ACHN (cell line): ENCODE results near the gene SESN1.

Experiments
- DNase-seq: peaks from one replicate; pipeline ENCODE4 v3.0.0-alpha.2; 2015
- in situ Hi-C: cut with HindIII; loops from 2 replicates; pipeline ENCODE4 v1.10.0; 2017; ENCODE audit warnings: low sequenced_read_pairs, low pct_ligation_motif_present, low pct_unique_long_range_greater_than_20kb

Gene SESN1

DNA sequence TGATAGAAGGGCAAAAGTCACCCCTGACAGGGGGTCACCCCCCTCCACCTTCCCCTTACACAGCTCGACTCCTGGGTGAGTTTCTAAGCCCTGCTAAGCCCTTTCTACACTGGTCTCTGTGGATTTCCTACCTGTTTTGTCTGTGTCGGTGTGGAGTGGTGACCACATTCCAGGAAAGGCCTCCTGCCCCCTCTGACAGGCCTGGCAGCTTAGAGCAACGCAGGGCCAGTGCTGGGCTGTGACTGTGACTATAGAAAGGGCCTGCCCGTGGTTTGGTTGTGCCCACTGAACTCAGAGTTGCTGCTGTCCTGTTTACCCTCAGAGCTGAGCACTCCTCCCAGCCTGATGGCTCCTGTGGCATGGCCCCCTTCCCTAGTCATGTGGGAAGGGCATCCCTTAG lies 137.4 kb downstream of the SESN1 start:
- in situ Hi-C loops: no loop called here
- DNase-seq: no peak

DNA sequence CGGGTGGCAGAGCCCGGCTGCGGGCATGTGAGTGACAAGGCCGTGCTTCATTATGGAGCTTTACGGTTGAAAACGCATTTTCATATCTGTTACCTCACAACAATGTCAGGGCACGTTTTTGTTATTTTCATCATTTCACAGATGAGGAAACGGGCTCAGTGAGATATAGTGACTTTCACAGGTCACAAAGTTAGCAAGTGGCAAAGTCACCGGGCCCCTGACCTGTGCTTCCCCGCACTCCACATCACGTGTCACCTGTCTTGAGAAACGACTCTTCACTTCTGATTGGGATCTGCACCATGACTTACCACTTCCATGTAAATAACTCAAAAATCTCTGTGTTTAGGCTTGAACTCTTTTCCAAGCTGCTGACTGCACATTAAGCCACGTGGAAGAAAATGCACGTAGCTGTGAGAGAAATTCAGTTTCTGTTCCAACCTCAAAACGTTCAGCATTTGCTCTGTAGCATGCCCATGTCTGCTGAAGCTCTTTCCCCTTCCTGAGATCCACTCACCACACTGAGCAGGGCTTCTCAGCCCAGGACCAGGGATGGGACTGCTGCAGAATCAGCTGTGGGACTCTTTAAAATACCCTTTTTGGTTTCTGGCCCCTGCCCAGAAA lies 139.2 kb downstream of the SESN1 start:
- no peak for DNase-seq
- in situ Hi-C loops: no loop called here

DNA sequence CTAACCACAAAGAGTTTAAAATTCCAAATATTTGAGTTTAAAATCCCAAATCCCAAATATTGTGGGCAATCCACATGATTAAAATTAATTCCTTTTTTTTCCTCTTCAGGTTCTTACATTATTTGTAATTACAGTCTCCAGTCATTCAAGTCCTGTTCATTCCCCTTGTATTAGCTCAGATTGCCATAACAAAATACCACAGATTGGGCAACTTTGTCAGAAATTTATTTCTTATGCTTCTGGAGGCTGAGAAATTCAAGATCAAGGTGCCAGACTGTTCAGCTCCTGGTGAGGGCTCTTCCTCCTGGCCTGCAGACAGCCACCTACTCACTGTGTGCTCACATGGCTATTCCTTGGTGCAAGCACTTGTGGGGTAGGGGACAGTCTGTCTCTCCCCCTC lies 141.0 kb downstream of the SESN1 start:
- no peak for DNase-seq
- in situ Hi-C loops: no loop called here

DNA sequence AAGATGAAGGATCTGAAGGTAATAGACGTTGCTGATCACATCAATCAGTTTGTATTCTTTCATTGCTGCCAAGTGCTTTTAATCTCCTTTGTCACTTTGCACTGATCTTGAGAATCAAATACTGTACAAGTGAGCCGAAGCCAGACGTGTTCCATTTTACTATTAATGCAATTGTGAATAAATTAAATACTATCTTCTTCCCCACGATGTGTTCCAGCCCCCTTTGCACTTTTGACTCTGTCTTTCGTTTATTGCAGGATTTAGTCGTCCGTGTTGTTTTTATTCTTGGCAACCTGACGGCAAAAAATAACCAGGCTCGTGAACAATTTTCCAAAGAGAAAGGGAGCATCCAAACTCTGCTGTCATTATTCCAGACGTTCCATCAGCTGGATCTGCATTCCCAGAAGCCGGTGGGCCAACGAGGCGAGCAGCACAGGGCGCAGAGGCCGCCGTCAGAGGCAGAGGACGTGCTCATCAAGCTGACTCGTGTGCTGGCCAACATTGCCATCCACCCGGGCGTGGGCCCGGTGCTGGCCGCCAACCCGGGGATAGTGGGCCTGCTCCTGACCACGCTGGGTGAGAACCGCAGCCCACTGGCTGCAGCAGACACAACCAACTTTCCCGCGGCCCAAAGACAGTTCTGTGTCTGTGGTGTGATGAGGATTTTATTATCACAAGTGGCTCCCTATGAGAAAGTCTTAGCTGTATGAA lies 141.7 kb downstream of the SESN1 start:
- no peak for DNase-seq
- in situ Hi-C loops: no loop called here

DNA sequence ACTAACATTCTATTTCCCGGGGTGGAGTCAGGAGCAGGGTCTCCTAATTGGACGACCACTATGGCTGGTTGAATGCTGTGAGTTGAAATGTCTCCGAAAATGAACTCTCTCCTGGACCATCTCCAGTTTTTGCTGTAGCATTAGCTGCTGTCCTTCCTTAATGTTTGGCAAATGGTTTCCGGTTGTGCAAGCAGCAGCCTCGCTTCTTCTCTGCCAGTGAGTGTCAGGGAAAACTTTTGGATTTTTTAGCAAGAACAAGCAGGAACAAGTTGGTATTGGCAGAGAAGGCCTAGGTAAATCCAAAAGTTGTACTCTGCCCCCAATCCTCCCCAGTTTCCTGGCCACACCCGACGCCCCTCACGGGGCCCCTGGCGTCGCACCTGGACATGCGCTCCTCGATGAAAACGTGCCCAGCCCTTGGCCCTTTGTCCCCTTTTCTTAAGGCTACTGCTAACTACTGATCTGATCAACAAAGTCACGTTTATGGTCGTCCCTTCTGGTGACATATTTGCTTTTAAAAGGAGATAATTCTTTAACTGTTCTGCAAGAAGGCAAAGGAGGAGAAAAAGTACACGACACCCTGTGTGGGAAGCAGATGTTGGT lies 143.2 kb downstream of the SESN1 start:
- in situ Hi-C loops: no loop called here

DNA sequence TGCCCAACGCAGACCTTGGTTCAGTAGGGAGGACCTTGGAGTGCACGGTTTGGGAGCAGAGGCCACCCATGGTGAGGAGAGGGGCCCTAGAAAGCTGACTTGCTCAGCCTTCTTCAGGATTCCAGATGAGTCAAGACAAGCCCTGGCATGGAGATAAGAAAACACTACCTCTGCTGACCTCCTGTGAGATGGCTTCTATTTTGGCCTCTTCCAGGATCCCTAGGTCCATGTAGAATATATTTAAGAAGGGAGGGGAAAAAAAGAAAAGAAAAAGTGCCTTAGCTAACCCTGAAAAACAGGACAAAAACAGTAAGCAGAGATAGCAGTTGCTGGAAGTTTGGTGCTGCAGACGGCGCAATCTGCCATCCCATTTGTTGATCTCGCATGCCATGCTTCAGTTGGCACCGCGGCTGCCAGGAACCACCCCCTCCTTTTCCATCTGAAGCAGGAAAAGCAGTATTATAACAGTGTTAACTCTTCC lies 146.4 kb downstream of the SESN1 start:
- in situ Hi-C loops: no loop called here
- DNase-seq: peak; percentile 47

More for the DNA sequence above, 143.2 kb downstream of the SESN1 start:
- no peak for DNase-seq

DNA sequence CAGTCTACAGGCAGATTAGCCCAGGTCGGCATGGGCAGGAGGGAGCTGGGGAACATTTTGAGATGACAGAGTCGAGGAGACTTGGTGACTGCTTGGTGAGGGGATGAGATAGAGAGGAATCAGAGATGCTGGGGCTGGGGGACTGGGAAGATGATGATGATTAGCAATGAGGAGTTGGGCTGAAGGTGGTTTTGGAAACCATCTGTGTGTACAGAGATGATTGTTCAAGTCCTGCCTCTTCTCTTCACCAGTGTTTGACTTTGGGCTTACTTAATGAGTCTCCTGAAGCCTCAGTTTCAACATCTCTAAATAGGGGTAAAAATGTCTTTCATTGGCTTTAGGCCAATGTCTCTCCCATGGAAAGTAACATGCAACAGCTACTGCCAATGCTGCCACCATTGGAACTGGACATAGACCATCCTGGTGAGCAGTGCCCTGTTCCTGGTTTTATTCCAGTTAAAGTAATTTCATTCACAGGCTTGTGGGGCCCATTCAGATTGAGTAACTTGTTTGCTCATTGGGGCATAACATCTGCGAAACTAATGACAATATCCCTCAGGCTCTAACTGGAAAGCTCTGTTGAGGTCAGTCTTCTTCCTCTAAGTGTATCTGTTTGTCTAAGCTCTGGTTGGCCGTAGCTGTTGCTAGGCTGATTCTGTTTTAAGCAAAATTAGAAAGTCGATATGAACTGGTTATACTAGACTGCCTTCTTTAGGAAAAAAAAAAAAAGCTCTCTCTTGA lies 147.4 kb downstream of the SESN1 start:
- peak; percentile 7 for DNase-seq
- in situ Hi-C loops: no loop called here

DNA sequence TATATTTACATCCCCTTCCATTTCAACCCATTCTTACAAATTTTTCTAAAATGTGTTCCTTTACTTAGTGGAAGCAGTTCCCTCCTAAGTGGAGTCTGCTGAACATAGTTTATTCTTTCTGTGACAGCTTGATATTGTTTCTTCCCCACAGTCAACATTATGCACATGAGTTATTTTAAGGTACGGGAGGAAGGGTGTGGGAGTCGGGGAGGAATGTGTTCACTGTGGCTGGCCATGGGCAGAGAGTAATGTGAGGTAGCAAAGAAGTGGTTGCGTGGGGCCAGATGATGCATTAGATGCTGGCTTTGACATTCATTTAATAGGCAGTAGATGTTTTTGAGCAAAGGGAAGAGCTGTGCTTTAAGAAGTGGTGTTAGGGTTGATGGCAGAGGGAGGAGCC lies 148.0 kb downstream of the SESN1 start:
- in situ Hi-C loops: no loop called here
- no peak for DNase-seq

DNA sequence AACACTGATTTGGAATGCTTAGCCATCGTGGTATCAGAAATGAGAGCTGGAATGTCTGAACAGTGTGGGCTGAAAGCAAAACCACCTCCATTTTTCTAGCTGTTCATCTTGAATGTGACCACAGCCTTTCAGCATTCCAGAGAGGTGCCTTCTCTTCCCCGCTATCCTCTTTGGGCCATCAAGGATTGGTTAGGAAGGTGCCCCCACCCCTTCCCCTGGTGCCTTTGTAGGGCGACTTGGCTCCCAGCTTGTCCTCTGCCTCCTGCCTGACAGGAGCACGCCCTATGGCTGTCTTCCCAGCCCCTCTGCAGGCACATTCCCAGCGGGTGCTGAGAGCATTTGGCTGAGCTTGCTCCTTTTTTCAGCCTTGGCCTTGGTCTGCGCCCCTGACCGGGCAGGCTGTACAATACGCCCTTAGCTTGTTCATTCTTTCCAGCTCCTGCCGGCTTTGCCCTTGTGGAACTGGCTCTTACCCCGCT lies 148.9 kb downstream of the SESN1 start:
- in situ Hi-C loops: no loop called here
- DNase-seq: no peak

DNA sequence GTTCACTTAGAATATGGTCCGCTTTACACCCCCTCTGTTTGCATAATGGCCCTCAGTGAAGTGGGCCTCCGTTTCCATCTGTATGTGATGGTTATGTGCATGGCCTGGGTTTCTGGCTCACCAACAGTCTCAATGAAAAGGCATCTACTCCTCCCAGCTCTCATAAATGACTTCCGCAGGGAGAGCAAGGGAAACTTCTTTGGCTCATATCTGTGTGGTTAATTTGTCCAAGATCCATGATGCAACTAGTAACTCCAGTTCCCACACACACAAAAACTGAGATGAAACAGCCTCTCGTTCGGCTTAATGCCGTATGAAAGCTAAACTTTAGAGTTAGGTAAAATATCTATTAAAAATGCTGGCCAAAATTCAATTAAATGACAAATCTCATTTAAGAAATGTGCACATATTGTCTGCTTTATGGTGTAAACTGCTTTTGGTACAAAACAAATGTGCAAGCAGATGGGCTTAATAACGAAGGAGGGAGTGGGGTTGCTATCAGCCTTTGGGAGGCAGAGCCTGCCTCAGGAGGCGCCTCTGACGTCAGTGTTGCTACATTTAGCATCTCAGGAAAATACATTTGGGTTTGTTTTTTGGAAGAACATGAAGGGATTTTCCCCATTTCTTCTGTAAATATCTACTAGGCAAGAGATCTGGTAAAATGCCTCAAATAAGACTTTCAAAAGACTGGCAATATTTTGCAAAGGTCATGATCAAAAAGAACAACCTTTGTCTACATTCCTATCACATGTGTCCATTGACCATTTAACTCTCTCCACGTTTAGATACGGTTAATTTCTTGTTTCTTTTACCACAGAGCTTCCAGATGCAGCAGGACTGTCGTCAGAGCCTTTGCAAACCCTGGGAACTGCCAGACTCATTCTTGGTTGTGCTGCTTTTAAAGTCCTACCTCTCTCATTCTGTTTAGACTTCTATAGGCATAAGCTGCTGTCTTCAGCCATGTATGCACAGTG lies 149.7 kb downstream of the SESN1 start:
- in situ Hi-C loops: no loop called here
- peak; percentile 62 for DNase-seq

DNA sequence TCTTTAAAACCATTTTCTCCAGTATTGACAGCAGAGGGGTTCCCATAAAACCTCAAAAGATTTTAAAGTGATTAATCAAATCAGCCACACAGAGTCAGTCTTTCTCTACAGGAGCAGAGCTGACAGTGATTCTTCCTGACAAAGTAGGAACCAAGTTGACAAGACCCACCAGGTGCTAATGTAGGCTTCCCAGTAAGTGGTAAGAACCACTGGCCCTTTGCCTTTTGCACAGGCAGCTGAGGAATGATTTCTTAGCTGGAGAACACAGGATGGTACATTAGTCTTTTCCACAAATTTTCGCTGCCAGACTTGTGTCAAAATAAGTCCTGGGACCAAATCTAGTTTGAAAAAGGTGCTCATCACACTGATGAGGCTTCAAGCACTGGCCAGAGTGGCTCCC lies 150.6 kb downstream of the SESN1 start:
- in situ Hi-C loops: no loop called here
- DNase-seq: no peak

DNA sequence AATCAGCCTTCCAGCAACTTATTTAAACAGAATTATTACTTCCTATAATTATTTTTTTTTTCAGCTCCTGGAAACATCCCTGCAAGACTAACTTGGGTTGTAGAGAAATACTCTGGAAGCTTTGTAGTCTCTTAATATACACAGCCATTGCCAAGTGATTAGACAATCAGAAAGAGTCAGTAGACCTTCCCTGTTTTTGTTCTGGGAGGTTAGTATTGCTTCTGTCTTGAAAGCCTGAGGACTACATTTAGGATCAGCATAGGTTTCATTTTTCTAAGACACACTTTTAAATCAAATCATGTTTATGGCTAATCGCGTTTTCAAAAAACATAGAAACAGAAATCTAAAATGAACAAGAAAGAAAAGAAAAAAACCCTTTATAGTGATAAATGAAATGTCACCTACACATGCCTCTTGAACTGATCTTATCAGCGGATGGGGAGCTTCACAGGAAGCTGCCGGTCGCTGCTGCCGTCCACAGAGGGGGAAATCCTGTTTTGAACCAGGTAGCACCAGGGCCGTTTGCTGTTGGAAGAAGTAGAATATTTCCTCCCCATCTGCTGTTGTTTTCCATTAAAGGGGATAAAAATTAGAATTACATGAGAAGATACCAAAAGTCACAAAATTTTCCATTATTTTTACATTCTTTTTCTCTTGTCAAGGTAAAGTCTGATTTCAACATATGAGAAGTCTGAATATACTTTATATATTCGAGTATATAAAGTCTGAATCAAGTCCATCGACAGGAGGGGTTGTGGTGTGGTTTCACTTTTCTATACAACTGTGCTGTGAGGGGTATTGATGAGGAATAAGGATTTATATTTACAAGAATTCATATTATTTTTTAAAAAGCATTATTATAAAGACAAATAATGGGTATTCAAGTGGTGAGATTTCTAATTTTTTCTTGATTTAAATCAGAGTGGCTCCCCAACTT lies 151.8 kb downstream of the SESN1 start:
- in situ Hi-C loops: no loop called here
- no peak for DNase-seq

DNA sequence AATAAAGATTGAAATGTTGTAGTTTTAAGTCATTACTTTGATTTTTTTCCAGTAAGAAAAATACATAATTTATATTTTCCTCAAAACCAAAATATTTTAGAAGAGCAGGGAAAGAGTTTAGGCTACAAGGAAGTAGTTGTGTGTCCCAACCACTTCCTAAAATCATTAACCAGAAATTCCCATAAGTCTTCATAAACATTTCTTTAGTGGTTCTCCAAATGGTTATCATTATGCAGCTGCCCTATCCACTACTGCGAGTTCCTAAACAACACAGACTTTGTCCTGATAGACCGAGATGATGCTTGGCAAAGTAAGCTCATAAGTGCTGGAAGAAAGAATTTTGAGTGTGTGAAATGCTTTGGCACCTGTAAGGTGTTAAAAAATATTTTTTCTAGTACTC lies 152.8 kb downstream of the SESN1 start:
- in situ Hi-C loops: no loop called here
- no peak for DNase-seq

DNA sequence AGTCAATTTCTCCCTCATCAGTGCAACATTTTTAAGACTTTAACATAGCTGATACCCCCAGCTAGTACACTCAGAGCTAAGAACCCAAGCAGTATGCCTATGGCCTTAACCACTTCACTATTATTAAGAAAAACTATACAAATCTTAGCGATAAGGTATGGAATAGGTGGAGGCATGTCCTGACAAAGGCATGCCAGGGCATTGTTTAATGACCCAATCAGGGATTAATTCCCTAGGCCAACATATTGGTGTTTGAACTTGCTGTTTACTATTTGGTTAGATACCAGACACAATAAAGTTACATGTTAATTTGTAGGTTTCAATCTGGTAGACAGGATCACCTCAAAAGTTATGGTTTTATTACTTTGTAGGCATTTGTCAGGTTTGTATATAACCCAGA lies 153.4 kb downstream of the SESN1 start:
- in situ Hi-C loops: no loop called here
- DNase-seq: no peak

DNA sequence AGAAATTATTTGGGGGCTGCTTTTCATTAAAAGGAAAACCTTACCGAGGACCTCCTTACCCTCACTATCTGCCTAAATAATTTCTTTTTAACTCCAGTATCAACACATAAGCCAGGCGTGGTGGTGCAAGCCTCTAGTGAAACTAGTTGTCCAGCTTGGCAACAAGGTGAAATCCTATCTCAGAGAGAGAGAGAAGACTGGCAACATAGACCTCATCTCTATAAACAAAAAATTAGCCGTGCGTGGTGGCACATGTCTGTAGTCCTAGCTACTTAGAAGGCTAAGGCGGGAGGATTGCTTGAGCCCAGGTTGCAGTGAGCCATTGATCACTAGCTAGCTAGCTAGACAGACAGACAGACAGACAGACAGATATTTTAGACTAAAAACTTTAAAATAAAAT lies 153.9 kb downstream of the SESN1 start:
- in situ Hi-C loops: no loop called here
- no peak for DNase-seq

DNA sequence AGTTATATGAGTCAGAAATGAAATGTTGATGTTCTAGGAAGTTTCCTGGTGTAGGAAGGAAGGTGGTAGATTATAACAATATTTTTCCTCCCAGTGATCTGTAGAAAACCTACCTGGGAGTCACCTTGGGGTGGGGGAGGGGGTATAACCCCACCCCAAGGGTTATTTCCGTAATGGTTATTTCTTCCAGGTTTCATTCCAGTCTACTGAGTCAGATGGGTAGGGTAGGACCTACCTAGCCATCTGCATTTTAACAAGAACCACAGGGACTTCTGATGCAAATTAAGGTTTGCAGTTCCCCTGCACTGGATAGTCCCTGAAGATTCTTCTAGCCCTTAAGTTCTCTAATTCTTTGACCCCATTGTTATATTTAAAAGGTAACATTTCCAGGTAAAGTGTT lies 157.5 kb downstream of the SESN1 start:
- DNase-seq: no peak
- in situ Hi-C loops: no loop called here
